Immature natural killer cell (primary cell): ENCODE data around the gene ENSA. TPM values are rescaled to one million over a fixed set of nuclear protein-coding genes. Genes with fewer than 3 reads are reported as not detected.
"Not testable (repeated sequence)": the region's sequence is repeated elsewhere in the genome, so short reads cannot be mapped to it uniquely, and the experiment has no call there.

Source experiments
- DNase-seq, 3 donors: peaks; one replicate each; pipeline ENCODE4 v3.0.0; 2022; ENCODE audit warnings: mixed read lengths in 1 of 3
- H3K27ac Mint-ChIP-seq, 6 donors: one replicate each; pipeline ENCODE4 v1.8.0; 2020; ENCODE audit warnings: mixed read lengths in 6 of 6, mild to moderate bottlenecking in 5 of 6, inconsistent platforms in 4 of 6, moderate library complexity in 3 of 6
- H3K27me3 Mint-ChIP-seq, 3 donors: one replicate each; pipeline ENCODE4 v1.8.0; 2020 to 2021; ENCODE audit warnings: low read depth in 3 of 3, mild to moderate bottlenecking in 3 of 3, mixed read lengths in 3 of 3, moderate library complexity in 3 of 3, inconsistent platforms in 1 of 3
- H3K36me3 Mint-ChIP-seq, 3 donors: one replicate each; pipeline ENCODE4 v1.8.0; 2020; ENCODE audit warnings: mixed read lengths in 3 of 3, inconsistent platforms in 2 of 3, mild to moderate bottlenecking in 2 of 3
- H3K4me1 Mint-ChIP-seq, 2 donors: one replicate each; pipeline ENCODE4 v1.8.0; 2020; ENCODE audit warnings: inconsistent platforms in 2 of 2, mild to moderate bottlenecking in 2 of 2, mixed read lengths in 2 of 2, moderate library complexity in 1 of 2
- H3K4me3 Mint-ChIP-seq, 5 donors: one replicate each; pipeline ENCODE4 v1.8.0; 2020; ENCODE audit warnings: mild to moderate bottlenecking in 5 of 5, mixed read lengths in 5 of 5, inconsistent platforms in 3 of 5, moderate library complexity in 3 of 5
- H3K9me3 Mint-ChIP-seq, 6 donors: one replicate each; pipeline ENCODE4 v1.8.0; 2020; ENCODE audit warnings: mild to moderate bottlenecking in 6 of 6, mixed read lengths in 6 of 6, inconsistent platforms in 4 of 6, moderate library complexity in 3 of 6
- polyA plus RNA-seq, 3 donors: library from polyadenylated mRNA; unstranded; fragments of 300-500 nt; fragmentation: Illumina TruSeq; gene quantifications; one replicate each; pipeline ENCODE4 v1.2.3, GENCODE V29; 2021

ENSA gene
- polyA plus RNA-seq, 3 donors from 2014 or later: 52.2 to 97.5 (median 82.3) TPM

- no peak for DNase-seq
- peaks cover 75 to 76% of the 10 kb centered on the region in 2 donors for H3K4me1 Mint-ChIP-seq
- H3K4me3 Mint-ChIP-seq: peak overlapping the region; percentile 96 to 99 (median 98)
- peak overlapping the region; percentile 81 to 98 (median 94) for H3K27ac Mint-ChIP-seq
- H3K9me3 Mint-ChIP-seq: no peaks in the 10 kb centered on the region
- H3K36me3 Mint-ChIP-seq: peaks cover 52 to 63% (median 54%) of the 10 kb centered on the region in 3 donors
- peaks cover 13 to 59% (median 37%) of the 10 kb centered on the region in 3 donors for H3K27me3 Mint-ChIP-seq
Measured at GRCh38 chr1:150575072-150575489, 54.3 kb downstream of the ENSA start.

GRCh38 chr1:150574260-150575071 lies 54.9 kb downstream of the ENSA start:
- peaks cover 77% of the 10 kb centered on the region in 2 donors for H3K4me1 Mint-ChIP-seq

GRCh38 chr1:150573648-150574071 lies 55.8 kb downstream of the ENSA start:
- peak overlapping the region; percentile 36 to 68 (median 54) for H3K4me3 Mint-ChIP-seq
- H3K36me3 Mint-ChIP-seq: peaks cover 50 to 64% (median 52%) of the 10 kb centered on the region in 3 donors
- H3K27me3 Mint-ChIP-seq: peaks cover 9 to 57% (median 31%) of the 10 kb centered on the region in 3 donors
- H3K9me3 Mint-ChIP-seq: not testable (repeated sequence)
- peak in 1 of 3 donors; percentile 15 for DNase-seq
- peak overlapping the region; percentile 76 to 95 (median 82) for H3K27ac Mint-ChIP-seq
- H3K4me1 Mint-ChIP-seq: peaks cover 85% of the 10 kb centered on the region in 2 donors

More at GRCh38 chr1:150574260-150575071, 54.9 kb downstream of the ENSA start:
- Mint-ChIP-seq H3K27me3 (peaks cover 13 to 63% (median 36%) of the 10 kb centered on the region in 3 donors), H3K27ac (peak overlapping the region; percentile 67 to 98 (median 92)), H3K36me3 (peaks cover 54 to 67% (median 56%) of the 10 kb centered on the region in 3 donors), H3K4me3 (peak overlapping the region; percentile 96 to 99 (median 98)), H3K9me3 (no peaks in the 10 kb centered on the region)
- DNase-seq: no peak

GRCh38 chr1:150572918-150573647 lies 56.3 kb downstream of the ENSA start:
- DNase-seq: peak in 1 of 3 donors; percentile 17
- Mint-ChIP-seq H3K27ac (peak overlapping the region; percentile 78 to 95 (median 82)), H3K4me3 (peak overlapping the region; percentile 46 to 68 (median 54))

More at GRCh38 chr1:150572918-150573647, 56.3 kb downstream of the ENSA start:
- peaks cover 89 to 90% of the 10 kb centered on the region in 2 donors for H3K4me1 Mint-ChIP-seq
- peaks cover 45 to 58% (median 47%) of the 10 kb centered on the region in 3 donors for H3K36me3 Mint-ChIP-seq
- no peaks in the 10 kb centered on the region for H3K9me3 Mint-ChIP-seq
- peaks cover 3 to 52% (median 25%) of the 10 kb centered on the region in 3 donors for H3K27me3 Mint-ChIP-seq

Other genes starting within 250 kb of the ENSA start
- gene TARS2, start 142.2 kb downstream of the ENSA start, polyA plus RNA-seq: 10 to 100 TPM; 29.6 to 40.8 (median 31.9) TPM
- not detected for gene ECM1, start 121.5 kb downstream of the ENSA start, polyA plus RNA-seq
- gene FALEC, start 113.9 kb downstream of the ENSA start, polyA plus RNA-seq: not detected
- gene ADAMTSL4, start 80.2 kb downstream of the ENSA start, polyA plus RNA-seq: not detected
- gene MCL1, start 50.0 kb downstream of the ENSA start, polyA plus RNA-seq: 100 to 1,000 TPM in 1 of 3 donors, 10 to 100 TPM in 2; 44.2 to 113 (median 73.0) TPM
- 10 to 100 TPM in 2 of 3 donors, 1 to 10 TPM in 1; 8.9 to 27.1 (median 13.4) TPM for gene GOLPH3L, start 67.5 kb upstream of the ENSA start, polyA plus RNA-seq
- gene HORMAD1, start 91.3 kb upstream of the ENSA start, polyA plus RNA-seq: not detected
- gene CTSS, start 136.2 kb upstream of the ENSA start, polyA plus RNA-seq: 100 to 1,000 TPM; 162 to 235 (median 177) TPM
- gene CTSK, start 178.6 kb upstream of the ENSA start, polyA plus RNA-seq: 1 to 10 TPM in 1 of 3 donors, not detected in 2; 1.1 TPM
- gene ARNT, start 247.0 kb upstream of the ENSA start, polyA plus RNA-seq: 10 to 100 TPM; 14.5 to 28.7 (median 17.6) TPM